HUDEP-2 (cell line): Measurements from ENCODE around the gene USP24.
A peak's percentile ranks its signal among the peaks of the same experiment; 100 is the strongest.

Source experiments
- DNase-seq, 76 experiments: peaks; one replicate each; lab custom pipeline; 2025; ENCODE audit not compliant: unreplicated experiment in 76 of 76; lab: John Stamatoyannopoulos, UW

Gene USP24

GRCh38 chr1:55198044-55198443 is 17.1 kb downstream of the USP24 start:
- no peak for DNase-seq

GRCh38 chr1:55197099-55197498 is 18.1 kb downstream of the USP24 start:
- DNase-seq: peak in 45 of 76 experiments; percentile 27 to 88 (median 63)

DNA sequence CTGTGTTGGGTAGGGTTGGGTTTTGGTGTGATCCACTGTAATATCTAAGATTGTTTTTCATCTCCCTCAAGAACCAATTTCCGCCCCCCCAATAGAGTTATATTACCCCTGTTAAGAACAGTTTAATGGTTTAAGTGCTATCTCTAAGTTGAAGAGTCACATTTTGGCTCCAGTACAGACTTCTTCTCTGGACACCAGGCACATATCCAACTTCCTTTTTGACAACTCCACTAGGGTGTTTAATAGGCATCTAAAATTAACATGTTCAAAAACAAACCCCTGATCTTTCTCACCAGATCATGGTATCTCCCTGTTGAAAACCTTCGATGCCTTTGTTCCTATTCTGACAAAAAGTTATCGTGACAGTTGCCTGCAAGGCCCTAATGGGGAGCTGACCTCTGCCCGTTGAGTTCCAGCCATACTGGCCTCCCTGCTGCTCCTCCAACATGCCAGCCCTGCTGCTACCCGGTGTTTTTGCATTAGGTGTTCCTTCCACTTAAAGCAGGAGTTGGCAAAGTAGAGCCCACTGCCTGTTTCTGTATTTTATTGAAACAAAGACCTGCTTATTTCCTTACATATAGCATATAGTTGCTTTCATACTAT is 18.6 kb downstream of the USP24 start:
- DNase-seq: peak in 45 of 76 experiments; percentile 19 to 80 (median 54)

DNA sequence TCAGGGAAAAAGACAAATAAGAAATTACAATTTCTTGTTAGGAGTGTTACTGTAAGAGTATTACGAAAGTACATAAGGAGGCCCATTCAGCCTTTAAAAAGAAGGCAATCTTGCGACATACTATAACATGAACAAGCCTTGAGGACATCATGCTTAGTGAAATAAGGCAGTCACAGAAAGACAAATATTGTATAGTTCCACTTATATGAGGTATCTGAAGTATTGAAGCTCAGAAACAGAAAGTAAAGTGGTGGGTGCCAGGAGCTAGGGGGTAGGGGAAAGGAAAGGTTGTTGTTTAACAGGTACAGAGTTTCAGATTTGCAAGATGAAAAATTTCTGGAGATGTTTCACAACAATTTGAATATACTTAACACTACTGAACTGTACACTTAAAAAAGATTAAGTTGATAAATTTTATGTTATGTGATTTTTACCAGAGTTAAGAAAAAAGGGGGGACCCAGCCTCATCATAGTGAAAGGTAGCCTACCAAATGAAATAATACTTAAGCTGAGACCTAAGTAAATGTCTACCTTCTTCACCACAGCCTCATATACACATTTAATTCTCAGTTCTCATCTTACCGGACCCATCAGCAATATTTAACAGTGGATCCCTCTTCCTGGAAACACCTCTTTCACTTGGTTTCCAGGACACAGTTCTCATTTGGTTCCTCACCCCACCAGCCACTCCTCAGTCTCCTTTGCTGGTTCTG is 19.5 kb downstream of the USP24 start:
- DNase-seq: no peak

DNA sequence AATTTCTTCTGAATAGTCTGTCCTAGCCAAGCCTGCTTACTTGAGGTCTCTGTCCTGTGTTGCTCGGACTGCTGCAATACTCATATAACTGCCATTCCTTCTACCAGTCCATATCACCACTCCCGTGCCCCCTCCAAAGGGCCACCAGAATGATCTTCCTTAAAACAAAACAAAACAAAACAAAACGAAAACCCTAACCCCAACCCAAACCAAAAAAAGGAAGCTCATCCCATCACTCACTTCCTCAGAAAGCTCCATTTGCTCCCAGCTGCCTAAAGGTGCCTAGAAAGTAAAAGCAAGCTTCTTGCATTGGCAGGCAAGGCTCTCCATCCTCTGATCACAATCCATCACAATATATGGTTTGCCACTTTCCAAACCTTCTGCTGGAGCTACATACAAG is 20.3 kb downstream of the USP24 start:
- no peak for DNase-seq

DNA sequence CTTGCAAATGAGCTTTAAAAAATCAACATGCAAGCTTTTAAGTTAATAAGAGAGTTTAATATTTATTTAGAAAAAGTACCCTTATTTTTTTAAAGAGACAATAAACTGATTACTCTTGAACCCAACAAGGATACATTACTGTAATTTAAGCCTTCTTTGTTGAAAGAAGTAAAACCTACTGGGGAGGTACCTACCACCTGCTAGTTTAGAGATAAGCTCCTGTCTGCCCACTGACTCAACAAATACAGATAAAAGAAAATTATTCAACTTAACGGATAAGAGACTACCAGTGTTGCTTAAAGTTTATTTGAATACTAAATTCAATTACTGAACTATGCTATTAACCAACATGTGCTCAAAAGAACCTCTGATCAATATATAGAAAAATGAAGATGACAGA is 23.1 kb downstream of the USP24 start:
- peak in 20 of 76 experiments; percentile 7 to 67 (median 26) for DNase-seq

DNA sequence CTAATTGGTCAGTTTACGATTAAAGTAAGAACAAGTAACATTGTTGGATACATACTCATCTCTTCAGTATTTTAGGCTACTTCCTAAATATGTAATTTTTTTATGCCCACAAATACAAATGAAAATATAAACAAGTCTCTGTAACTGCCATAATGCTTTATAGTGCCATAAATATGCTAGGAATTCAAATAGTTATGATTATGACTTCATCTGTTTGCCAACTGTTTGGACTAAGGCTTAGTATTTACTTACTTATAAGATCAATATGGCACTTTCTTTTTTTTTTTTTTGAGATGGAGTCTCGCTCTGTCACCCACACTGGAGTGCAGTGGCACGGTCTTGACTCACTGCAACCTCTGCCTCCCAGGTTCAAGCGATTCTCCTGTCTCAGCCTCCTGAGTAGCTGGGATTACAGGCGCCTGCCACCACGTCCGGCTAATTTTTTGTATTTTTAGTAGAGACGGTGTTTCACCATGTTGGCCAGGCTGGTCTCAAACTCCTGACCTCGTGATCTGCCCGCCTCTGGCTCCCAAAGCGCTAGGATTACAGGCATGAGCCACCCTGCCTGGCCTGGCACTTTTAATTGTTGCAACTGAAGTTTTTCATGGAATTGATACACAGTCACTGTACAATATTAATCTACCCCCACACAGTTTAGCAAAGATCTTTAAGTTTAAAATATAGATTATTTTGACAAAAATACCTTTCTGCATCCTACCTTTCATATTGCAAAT is 23.8 kb downstream of the USP24 start:
- peak in 1 of 76 experiments; percentile 12 for DNase-seq

DNA sequence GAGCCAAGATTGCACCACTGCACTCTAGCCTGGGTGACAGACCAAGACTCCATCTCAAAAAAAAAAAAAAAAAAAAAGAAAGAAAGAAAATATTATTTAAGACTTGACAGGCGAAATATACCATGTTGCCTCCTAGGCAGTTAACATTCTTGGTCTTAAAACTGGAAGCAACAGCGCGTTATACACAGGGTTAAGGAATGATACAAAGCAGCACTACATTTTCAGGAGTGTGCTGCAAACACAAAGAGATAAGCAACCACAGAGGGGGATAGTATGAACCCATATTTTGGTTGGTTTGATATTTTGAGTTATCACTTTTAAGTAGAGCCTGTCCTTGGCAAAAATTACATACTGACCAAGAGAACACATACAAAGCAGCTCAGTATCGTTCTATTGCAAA is 25.1 kb downstream of the USP24 start:
- DNase-seq: peak in 33 of 76 experiments; percentile 19 to 82 (median 51)

- DNase-seq: no peak
Measured at GRCh38 chr1:55188909-55189308, 26.3 kb downstream of the USP24 start.

GRCh38 chr1:55185832-55186231 is 29.3 kb downstream of the USP24 start:
- no peak for DNase-seq

- no peak for DNase-seq
Measured at GRCh38 chr1:55184859-55185258, 30.3 kb downstream of the USP24 start.

DNA sequence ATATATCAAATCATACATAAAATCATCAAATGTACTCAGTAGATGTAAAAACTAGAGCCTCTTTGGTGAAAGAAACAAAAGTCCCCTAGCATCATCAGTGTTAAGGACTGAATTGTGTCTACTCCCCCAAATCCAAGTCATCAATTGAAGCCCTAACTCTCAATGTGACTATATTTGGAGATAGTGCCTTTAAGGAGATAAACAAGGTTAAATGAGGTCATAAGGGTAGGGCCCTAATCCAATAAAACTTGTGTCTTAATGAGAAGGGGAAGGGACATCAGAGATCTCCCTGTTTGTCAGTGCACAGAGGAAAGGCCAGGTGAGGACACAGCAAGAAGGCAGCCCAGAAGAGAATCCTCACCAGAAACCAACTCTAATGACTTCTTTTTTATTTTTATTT is 33.5 kb downstream of the USP24 start:
- DNase-seq: peak in 4 of 76 experiments; percentile 15 to 35 (median 20)

DNA sequence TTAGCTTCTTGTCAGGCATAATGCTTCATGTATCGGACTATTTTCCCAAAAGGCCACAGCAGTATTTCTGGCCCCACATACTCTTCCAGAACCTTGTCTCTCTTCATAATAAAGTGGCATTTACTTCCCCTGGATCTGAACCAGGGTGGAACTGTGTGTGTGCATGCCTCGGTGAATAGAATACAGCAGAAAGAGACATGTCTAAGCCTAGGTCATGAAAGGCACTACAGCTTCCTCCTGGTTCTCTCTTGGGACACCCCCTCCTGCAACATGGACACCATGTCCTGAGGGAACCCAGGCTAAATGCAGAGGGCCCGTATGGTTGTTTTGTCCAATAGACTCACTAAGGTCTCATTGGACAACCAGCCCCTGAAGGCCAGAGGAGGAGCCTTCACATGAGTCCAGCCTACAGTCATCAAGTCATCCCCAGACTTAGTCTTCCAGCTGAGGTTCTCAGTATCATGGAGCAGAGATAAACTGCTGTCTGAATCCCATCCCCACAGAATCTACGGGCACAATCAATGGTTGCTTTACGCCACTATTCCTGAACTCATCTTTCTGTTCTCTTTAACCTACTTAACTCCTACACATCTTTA is 35.0 kb downstream of the USP24 start:
- DNase-seq: no peak

GRCh38 chr1:55179177-55179835 is 35.9 kb downstream of the USP24 start:
- DNase-seq: peak in 39 of 76 experiments; percentile 11 to 78 (median 55)

GRCh38 chr1:55172687-55173086 is 42.5 kb downstream of the USP24 start:
- DNase-seq: no peak

GRCh38 chr1:55172272-55172671 is 42.9 kb downstream of the USP24 start:
- no peak for DNase-seq

DNA sequence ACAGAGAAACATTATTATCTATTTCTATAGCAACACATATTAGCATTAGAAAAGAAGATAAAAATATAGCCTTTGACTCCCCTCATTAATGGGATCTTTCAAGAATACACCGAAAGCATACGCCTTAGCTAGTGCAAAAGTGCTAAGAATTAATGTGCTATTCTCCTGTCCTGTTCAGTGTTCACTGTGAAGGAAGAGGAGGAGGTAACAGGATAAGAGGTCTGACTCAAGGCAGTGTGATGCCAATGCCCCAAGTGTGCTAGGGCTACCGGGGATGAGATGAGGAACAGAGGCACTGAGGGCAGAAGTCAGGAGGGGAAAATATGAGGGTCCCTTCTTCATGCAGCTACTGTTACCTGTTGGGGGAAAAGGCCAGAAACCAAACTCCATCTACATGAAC is 43.5 kb downstream of the USP24 start:
- no peak for DNase-seq

GRCh38 chr1:55170426-55170825 is 44.7 kb downstream of the USP24 start:
- DNase-seq: no peak

DNA sequence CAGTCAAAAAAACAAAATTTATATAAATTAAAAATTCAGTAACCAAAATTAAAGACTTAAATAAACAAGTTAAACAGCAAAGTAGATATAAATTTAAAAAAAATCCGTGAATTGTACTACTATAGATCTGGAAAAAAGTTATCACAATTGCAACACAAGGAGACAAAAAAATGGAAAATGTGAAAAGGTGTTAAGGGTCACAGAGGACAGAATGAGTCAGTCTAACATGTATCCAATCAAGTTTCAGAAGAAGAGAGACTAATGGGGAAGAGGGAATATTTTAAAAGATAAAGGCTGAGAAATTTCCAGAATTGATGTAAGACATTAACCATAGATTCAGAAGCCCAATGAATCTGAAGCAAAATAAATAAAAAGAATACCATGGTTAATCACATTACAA is 46.0 kb downstream of the USP24 start:
- no peak for DNase-seq

DNA sequence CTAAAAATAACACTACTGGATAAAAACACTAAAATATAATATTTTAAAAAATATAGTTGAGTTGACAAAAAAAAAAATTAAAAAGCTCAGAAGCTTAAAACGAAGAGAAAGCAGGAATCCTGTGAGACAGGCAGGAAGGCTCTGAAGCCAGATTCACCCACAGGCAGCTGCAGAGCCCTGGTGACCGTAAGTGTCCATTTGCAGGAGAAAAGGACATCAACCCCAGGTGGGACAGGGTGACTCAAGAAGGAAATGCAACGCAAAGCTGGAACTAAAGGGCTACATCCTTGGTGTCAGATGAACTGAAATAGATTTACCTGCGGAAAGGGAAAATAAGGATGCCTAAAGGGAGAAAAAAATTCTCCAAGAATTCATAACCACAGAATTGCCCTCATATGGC is 46.8 kb downstream of the USP24 start:
- DNase-seq: no peak
